NCI-H1436 treated with DMSO at 0.1 percent for 48 hours (cell line): ENCODE results near the gene ZNF484.
"Not testable (repeated sequence)": the region's sequence is repeated elsewhere in the genome, so short reads cannot be mapped to it uniquely, and the experiment has no call there.

Experiments used
- DNase-seq: peaks from one replicate; lab custom pipeline; 2025; lab: John Stamatoyannopoulos, UW

The ZNF484 gene

GRCh38 chr9:92860867-92861266 is 17.0 kb downstream of the ZNF484 start:
- no peak for DNase-seq

- DNase-seq: no peak
These were observed 20.6 kb downstream of the ZNF484 start for GRCh38 chr9:92857236-92857635.

GRCh38 chr9:92853716-92854115 is 24.1 kb downstream of the ZNF484 start:
- DNase-seq: no peak

GRCh38 chr9:92850898-92851297 is 26.9 kb downstream of the ZNF484 start:
- DNase-seq: no peak

GRCh38 chr9:92848740-92849139 is 29.1 kb downstream of the ZNF484 start:
- DNase-seq: not testable (repeated sequence)

- DNase-seq: no peak
These were observed 31.1 kb downstream of the ZNF484 start for GRCh38 chr9:92846662-92847145.

- DNase-seq: not testable (repeated sequence)
These were observed 39.4 kb downstream of the ZNF484 start for GRCh38 chr9:92838411-92838810.

GRCh38 chr9:92837191-92837590 is 40.6 kb downstream of the ZNF484 start:
- DNase-seq: no peak

- no peak for DNase-seq
These were observed 48.4 kb downstream of the ZNF484 start for GRCh38 chr9:92829420-92829819.

GRCh38 chr9:92825065-92825464 is 52.8 kb downstream of the ZNF484 start:
- DNase-seq: not testable (repeated sequence)

GRCh38 chr9:92820964-92821363 is 56.9 kb downstream of the ZNF484 start:
- no peak for DNase-seq

GRCh38 chr9:92819898-92820297 is 57.9 kb downstream of the ZNF484 start:
- DNase-seq: not testable (repeated sequence)

- DNase-seq: not testable (repeated sequence)
These were observed 68.1 kb downstream of the ZNF484 start for GRCh38 chr9:92809629-92810326.

- DNase-seq: no peak
These were observed 68.9 kb downstream of the ZNF484 start for GRCh38 chr9:92808726-92809451.

GRCh38 chr9:92807757-92808725 is 69.8 kb downstream of the ZNF484 start:
- no peak for DNase-seq

GRCh38 chr9:92807031-92807756 is 70.6 kb downstream of the ZNF484 start:
- DNase-seq: no peak

- no peak for DNase-seq
These were observed 73.1 kb downstream of the ZNF484 start for GRCh38 chr9:92804727-92805126.

- DNase-seq: no peak
These were observed 79.5 kb downstream of the ZNF484 start for GRCh38 chr9:92798358-92798757.

GRCh38 chr9:92796337-92796804 is 81.5 kb downstream of the ZNF484 start:
- not testable (repeated sequence) for DNase-seq

GRCh38 chr9:92795598-92796336 is 82.1 kb downstream of the ZNF484 start:
- DNase-seq: no peak
